ENCODE results near the gene UBE2R2.

DNA sequence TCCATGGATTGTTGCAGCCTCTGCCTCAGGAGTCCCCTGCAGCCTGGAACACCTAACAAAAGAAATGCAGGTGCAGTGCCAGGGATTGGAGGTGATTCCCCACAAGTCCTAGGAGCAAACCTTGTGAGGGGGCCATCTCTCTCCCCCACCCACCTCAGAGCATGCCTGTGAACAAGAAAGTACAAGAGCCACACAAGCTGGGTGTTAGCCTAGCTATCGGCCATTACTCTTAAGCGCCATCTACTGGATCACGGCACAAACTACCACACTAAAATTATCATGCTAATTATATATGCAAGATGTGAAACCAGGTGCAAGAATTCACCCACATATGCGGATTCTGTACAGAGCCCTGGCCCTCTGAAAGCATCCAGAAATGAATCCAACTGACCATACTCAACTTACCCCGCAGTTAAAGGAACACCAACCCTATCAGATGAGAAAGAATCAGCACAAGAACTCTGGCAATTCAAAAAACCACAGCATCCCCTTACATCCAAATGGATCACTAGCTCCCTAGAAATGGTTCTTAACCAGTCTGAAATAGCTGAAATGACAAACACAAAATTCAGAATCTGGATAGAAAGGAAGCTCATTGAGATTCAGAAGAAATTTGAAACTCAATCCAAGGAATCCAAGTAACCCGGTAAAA, 38.1 kb upstream of the UBE2R2 start:
- TF ChIP-seq, protein P1, sequence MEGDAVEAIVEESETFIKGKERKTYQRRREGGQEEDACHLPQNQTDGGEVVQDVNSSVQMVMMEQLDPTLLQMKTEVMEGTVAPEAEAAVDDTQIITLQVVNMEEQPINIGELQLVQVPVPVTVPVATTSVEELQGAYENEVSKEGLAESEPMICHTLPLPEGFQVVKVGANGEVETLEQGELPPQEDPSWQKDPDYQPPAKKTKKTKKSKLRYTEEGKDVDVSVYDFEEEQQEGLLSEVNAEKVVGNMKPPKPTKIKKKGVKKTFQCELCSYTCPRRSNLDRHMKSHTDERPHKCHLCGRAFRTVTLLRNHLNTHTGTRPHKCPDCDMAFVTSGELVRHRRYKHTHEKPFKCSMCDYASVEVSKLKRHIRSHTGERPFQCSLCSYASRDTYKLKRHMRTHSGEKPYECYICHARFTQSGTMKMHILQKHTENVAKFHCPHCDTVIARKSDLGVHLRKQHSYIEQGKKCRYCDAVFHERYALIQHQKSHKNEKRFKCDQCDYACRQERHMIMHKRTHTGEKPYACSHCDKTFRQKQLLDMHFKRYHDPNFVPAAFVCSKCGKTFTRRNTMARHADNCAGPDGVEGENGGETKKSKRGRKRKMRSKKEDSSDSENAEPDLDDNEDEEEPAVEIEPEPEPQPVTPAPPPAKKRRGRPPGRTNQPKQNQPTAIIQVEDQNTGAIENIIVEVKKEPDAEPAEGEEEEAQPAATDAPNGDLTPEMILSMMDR (conservative IDR thresholded peaks at IDR 0.05; ENCODE audit: low read length), result peak; percentile 81
- no peak for TF ChIP-seq EZH2phosphoT487 (IDR thresholded peaks at IDR 0.05; ENCODE audit: borderline replicate concordance)

Data from Loucy (cell line).